ENCODE data around the gene CIITA. TPM values are rescaled to one million over a fixed set of nuclear protein-coding genes. Genes with fewer than 3 reads are reported as not detected.
A peak's percentile ranks its signal among the peaks of the same experiment; 100 is the strongest.

The CIITA gene
- total RNA-seq, 4 donors from 2014 or later: 1.2 to 26.9 (median 13.9) TPM

- H3K36me3 ChIP-seq: no peaks in the 10 kb centered on the region
- no peaks in the 10 kb centered on the region for H3K9me3 ChIP-seq
- 63 to 74% methylated on average over 15 to 16 of the region's 16 CpGs for WGBS, 2 donors (ENCODE audit: low coverage in 1 of 2)
- TF ChIP-seq EP300 (IDR thresholded peaks at IDR 0.05; ENCODE audit: low read depth) (no peak), POLR2AphosphoS5 (IDR thresholded peaks at IDR 0.05) (no peak), CTCF (IDR thresholded peaks at IDR 0.05) (no peak), POLR2A (IDR thresholded peaks at IDR 0.05) (no peak)
- H3K27me3 ChIP-seq: peaks cover 8% of the 10 kb centered on the region
- no peaks in the 10 kb centered on the region for H3K4me1 ChIP-seq
- H3K4me3 ChIP-seq: no peak overlapping the region
- in situ Hi-C loops (cut with MboI; ENCODE audit: low pct_ligation_motif_present in 1 of 4, low pct_unique_long_range_greater_than_20kb in 1 of 4, low sequenced_read_pairs in 3 of 4): no loop called here
- intact Hi-C loops (cut with DNase I; ENCODE audit: low total_unique reads): no loop called here
- DNase-seq: no peak
- H3K27ac ChIP-seq: no peak overlapping the region
These were observed 36.3 kb upstream of the CIITA start for GRCh38 chr16:10840703-10841102.

- 88 to 92% methylated on average over 8 to 14 of the region's 14 CpGs for WGBS, 2 donors (ENCODE audit: low coverage in 1 of 2)
- Histone ChIP-seq H3K4me1 (no peaks in the 10 kb centered on the region), H3K4me3 (no peak overlapping the region), H3K36me3 (no peaks in the 10 kb centered on the region), H3K27ac (peak overlapping the region in 3 of 4 donors; percentile 17 to 40 (median 38)), H3K9me3 (no peaks in the 10 kb centered on the region), H3K27me3 (no peaks in the 10 kb centered on the region)
- intact Hi-C loops (cut with DNase I; ENCODE audit: low total_unique reads): no loop called here
- no peak for DNase-seq
- in situ Hi-C loops (cut with MboI; ENCODE audit: low pct_ligation_motif_present in 1 of 4, low pct_unique_long_range_greater_than_20kb in 1 of 4, low sequenced_read_pairs in 3 of 4): no loop called here
- TF ChIP-seq EP300 (IDR thresholded peaks at IDR 0.05; ENCODE audit: low read depth): no peak
- no peak for TF ChIP-seq CTCF (IDR thresholded peaks at IDR 0.05)
- TF ChIP-seq POLR2A (IDR thresholded peaks at IDR 0.05): no peak
- TF ChIP-seq POLR2AphosphoS5 (IDR thresholded peaks at IDR 0.05): no peak
These were observed 30.6 kb upstream of the CIITA start for GRCh38 chr16:10846213-10846998.

- no peak for DNase-seq
- Histone ChIP-seq H3K27ac (peak overlapping the region in 3 of 4 donors; percentile 17 to 40 (median 38)), H3K27me3 (no peaks in the 10 kb centered on the region), H3K4me1 (peaks cover 0 to under 1% (median 0%) of the 10 kb centered on the region in 4 donors), H3K9me3 (no peaks in the 10 kb centered on the region), H3K4me3 (no peak overlapping the region), H3K36me3 (no peaks in the 10 kb centered on the region)
- in situ Hi-C loops (cut with MboI; ENCODE audit: low pct_ligation_motif_present in 1 of 4, low pct_unique_long_range_greater_than_20kb in 1 of 4, low sequenced_read_pairs in 3 of 4) (no loop called here), intact Hi-C loops (cut with DNase I; ENCODE audit: low total_unique reads) (no loop called here)
- WGBS, 2 donors (ENCODE audit: low coverage in 1 of 2): 69 to 75% methylated on average over 1 to 2 of the region's 2 CpGs
- TF ChIP-seq POLR2A (IDR thresholded peaks at IDR 0.05): no peak
- no peak for TF ChIP-seq POLR2AphosphoS5 (IDR thresholded peaks at IDR 0.05)
- no peak for TF ChIP-seq EP300 (IDR thresholded peaks at IDR 0.05; ENCODE audit: low read depth)
- TF ChIP-seq CTCF (IDR thresholded peaks at IDR 0.05): no peak
These were observed 29.8 kb upstream of the CIITA start for GRCh38 chr16:10847176-10847575.

DNA sequence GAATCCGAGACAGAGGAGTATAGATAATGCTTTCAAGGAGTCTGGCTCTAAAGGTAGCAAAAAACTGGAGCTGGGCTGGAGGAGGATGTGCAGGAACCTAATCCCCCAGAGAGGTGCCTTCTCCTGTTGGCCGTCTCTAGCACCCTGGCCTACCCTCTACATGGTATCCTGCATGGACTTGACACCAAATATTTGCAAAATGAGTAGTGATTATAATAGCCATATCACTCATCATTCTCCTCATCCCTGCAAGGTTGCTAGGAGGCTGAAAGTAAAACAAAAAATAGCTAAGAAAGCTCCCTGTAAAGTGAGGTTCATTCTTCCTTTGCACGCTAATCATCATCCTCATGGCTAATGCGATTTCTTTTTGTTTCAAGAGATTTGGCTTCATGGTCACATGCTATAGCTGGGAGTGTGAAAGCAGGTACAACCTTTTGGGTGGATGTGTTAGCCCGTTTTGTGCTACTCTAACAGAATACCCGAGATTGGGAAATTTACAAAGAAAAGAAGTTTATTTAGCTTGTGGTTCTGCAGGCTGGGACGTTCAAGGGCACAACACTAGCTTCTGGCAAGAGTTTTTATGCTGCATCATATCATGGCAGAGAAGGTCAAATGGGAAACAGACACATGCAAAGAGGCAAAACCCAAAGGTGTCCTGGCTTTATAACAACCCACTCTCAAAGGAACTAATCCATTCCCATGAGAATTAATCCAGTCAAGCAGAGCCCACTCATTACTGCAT, 27.1 kb upstream of the CIITA start:
- no peaks in the 10 kb centered on the region for H3K36me3 ChIP-seq
- WGBS, 2 donors (ENCODE audit: low coverage in 1 of 2): 74 to 82% methylated on average over 5 to 7 of the region's 7 CpGs

More for the DNA sequence above, 27.1 kb upstream of the CIITA start:
- no peaks in the 10 kb centered on the region for H3K27me3 ChIP-seq
- in situ Hi-C loops (cut with MboI; ENCODE audit: low pct_ligation_motif_present in 1 of 4, low pct_unique_long_range_greater_than_20kb in 1 of 4, low sequenced_read_pairs in 3 of 4) (loop anchor here in 1 of 4 donors (25.0 kb wide), 1 partner anchor 88 kb away; no protein-coding TSS in a partner anchor), intact Hi-C loops (cut with DNase I; ENCODE audit: low total_unique reads) (no loop called here)
- H3K4me3 ChIP-seq: no peak overlapping the region
- H3K27ac ChIP-seq: no peak overlapping the region
- TF ChIP-seq CTCF (IDR thresholded peaks at IDR 0.05): no peak
- no peak for TF ChIP-seq EP300 (IDR thresholded peaks at IDR 0.05; ENCODE audit: low read depth)
- no peak for TF ChIP-seq POLR2A (IDR thresholded peaks at IDR 0.05)
- TF ChIP-seq POLR2AphosphoS5 (IDR thresholded peaks at IDR 0.05): no peak
- DNase-seq: no peak
- H3K9me3 ChIP-seq: no peaks in the 10 kb centered on the region
- H3K4me1 ChIP-seq: peaks cover 0 to 4% (median 0%) of the 10 kb centered on the region in 4 donors

All from transverse colon (tissue), 4 donors.